CD4-positive, alpha-beta T cell treated with Interleukin-15 for 1 hour (primary cell): Measurements from ENCODE around the gene RNPEP.
"Not testable (repeated sequence)": the region's sequence is repeated elsewhere in the genome, so short reads cannot be mapped to it uniquely, and the experiment has no call there.

Experiments used
- DNase-seq: peaks from one replicate; pipeline ENCODE4 v3.0.0-alpha.2; 2020

RNPEP gene

GRCh38 chr1:202038688-202039346, 56.4 kb downstream of the RNPEP start:
- no peak for DNase-seq

- DNase-seq = no peak
Measured at GRCh38 chr1:202045705-202046104, 63.3 kb downstream of the RNPEP start.

GRCh38 chr1:202046227-202046626, 63.8 kb downstream of the RNPEP start:
- no peak for DNase-seq

- no peak for DNase-seq
Measured at GRCh38 chr1:202046748-202047708, 64.6 kb downstream of the RNPEP start.

GRCh38 chr1:202047977-202048376, 65.5 kb downstream of the RNPEP start:
- DNase-seq = no peak

GRCh38 chr1:202049129-202049528, 66.7 kb downstream of the RNPEP start:
- no peak for DNase-seq

- DNase-seq = no peak
Measured at GRCh38 chr1:202054094-202054493, 71.6 kb downstream of the RNPEP start.

GRCh38 chr1:202054673-202055072, 72.2 kb downstream of the RNPEP start:
- DNase-seq = not testable (repeated sequence)
